ENCODE data around the gene MAP2K3. TPM values are rescaled to one million over a fixed set of nuclear protein-coding genes. Genes with fewer than 3 reads are reported as not detected.
A peak's percentile ranks its signal among the peaks of the same experiment; 100 is the strongest.

The MAP2K3 gene
- total RNA-seq, 1 donor from 2014 or later, result 20.9 TPM

- DNase-seq (ENCODE audit: low spot score), result peak; percentile 71
Measured at GRCh38 chr17:21282231-21282630, 2.3 kb upstream of the MAP2K3 start.

DNA sequence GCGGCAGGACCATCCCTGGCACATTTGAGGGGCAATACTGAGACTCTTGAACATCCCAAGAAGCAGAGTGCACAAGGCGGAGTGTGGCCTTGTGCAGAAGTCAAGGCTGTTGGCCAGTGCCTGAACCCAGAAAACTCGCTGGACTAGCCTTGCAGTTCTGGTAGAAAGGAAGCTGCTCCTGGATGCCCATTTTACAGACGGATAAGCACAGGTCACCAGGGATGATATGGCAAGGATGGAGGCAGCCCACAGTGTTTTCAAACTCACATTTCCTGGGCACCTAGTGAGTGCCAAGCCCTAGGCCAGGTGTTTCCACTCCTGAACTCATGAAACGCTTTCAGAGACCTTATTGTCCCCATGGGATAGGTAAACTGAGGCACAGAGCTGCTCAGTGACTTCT, 1.7 kb upstream of the MAP2K3 start:
- DNase-seq (ENCODE audit: low spot score), result no peak

- no peak for DNase-seq (ENCODE audit: low spot score)
Measured at GRCh38 chr17:21283482-21284318, 811 bp upstream of the MAP2K3 start.

DNA sequence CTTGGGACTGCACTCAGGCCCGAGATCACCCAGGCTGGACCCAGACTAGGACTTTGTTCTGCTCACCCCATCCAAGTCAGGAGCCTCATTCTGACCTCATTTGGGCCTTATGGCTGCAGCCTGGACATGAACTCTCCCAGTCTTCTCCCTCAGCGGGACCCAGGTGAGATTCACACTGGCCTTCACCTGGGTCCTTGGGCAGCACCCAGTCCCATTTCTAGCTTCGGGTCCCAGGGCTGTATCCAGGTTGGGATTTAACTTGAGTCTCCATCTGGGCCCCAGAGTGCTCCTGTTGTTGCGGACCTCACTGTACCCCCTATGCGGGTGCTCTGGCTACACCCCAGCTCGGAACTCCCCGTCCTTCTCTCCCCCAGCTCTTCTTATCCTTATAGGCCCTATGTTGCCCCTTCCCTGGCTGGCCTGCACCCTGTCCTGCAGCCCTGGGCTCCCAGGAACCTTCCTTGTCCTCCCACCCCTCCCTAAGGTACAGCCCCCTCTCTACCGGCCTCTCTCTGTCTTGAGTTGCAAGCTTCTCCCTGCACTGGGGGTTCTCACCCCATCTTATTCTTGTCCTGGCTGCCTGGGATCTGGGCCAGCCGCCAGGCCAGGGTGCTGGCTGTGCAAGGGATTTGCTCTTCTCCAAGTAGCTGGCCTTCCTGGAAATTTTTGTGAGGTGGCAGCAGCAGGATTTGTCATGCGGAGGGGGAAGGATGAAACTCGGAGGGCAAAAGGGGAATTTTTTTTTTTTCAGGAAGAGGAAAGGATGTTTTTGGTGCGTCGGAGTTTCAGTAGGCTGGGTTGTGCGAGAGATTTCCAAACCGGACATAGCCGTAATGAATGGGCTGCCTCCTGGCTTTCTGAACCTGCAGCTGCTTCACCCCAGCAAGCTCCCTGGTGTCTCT, 904 bp downstream of the MAP2K3 start:
- peak; percentile 68 for DNase-seq (ENCODE audit: low spot score)

GRCh38 chr17:21286066-21286770, 1.7 kb downstream of the MAP2K3 start:
- DNase-seq (ENCODE audit: low spot score), result peak; percentile 96

GRCh38 chr17:21286909-21287702, 2.6 kb downstream of the MAP2K3 start:
- no peak for DNase-seq (ENCODE audit: low spot score)

DNA sequence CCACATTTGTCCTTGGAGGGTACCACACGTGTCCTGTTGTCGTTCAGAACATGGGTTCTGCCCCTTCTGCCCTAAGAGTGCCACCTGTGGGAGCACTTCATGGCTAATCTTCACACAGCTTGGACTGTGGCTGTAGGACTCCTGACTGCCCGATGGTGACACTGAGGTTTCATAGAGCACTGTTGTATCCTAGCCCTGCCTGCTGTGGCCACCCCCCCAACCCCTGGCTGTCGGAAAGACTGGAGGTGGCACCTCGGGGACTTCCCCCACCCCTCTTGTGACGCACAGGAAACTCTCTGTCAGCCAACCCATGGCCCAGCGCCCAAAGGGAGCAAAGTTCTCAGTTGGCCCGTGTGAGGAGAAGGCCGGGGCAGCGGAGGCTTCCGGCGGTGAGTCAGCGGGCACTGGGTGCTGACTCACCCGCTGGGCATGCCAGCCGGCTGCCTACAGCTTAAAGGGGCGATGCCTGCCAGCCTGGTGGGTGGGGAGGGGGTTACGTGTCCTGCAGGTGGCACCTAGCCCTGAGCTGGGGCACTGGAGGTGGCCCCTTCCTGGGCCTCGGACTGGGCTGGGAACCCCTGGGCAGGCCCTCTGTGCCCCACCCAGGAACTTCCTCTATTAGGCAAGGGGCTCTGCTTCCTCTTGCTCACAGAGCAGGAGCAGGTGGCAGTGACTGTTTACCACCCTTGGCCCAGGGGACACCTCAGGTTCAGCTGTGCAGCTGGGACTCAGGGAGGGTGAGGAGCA, 3.4 kb downstream of the MAP2K3 start:
- peak; percentile 86 for DNase-seq (ENCODE audit: low spot score)

GRCh38 chr17:21288571-21289017, 4.1 kb downstream of the MAP2K3 start:
- no peak for DNase-seq (ENCODE audit: low spot score)

DNA sequence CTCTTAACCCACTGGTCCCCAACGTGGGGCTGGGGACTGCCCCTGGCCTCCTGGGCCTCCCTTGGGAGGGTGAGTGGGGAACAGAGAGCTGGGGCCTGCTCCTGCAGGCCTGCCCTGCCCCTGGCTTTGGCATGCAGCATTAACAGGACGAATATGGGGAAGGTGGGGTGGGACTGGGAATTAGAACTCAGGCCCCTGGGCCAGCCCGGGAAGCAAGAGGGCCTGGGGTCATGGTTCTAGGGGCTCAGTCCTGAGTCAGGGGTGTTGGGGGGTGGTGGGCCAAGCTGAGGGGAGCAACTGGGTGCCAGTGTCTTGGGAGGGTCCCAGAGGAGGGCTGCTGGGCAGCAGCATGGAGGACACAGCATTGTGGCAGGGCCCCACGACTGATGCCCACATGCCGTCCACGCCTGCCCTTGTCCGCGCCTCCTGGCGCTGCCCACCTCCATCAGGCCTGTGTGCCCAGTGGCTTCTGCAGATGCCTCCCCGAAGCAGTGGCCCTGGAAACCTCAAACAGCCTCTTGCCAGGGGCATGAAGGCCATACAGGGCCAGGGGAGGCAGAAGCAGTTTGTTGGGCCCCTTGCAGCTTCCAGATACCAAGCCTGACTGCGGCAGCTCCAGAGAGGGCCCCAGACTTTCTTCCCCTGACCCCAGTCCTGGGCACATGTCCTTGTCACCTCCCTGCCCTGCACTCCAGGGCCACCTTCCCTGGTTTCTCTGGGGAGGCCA, 4.8 kb downstream of the MAP2K3 start:
- no peak for DNase-seq (ENCODE audit: low spot score)

DNA sequence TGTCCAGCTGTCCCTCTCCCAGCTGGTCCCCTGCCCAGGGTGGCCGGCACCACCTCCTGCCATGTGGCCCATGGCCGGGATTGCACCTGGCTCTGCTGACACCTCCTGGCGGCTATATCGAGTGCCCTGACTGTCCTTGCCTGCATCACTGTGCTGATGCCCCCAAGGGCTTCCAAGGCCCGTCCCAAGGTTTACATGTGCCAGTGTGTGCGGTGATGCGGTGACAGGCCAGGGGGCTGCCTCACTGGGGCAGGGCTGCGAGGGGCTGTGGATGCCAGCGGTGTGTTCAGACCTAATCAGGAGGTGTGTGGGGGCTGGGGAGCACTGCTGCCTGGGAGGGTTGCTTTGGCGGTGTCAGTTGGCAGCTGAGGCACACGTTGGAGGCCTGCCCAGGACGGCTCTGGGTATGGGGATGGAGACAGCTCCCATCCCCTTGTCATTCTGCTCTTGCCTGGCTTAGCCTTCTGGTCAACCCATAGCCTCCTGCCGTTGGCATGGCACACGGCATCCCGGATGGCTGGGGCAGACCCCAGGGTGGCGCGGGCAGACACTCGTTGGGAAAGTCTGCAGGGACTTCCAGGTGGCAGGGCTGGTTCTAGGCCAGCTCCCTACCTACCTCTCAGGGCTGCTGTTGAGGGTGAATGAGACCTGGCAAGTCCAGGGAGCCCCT, 5.5 kb downstream of the MAP2K3 start:
- DNase-seq (ENCODE audit: low spot score), result no peak

GRCh38 chr17:21291357-21291756, 6.8 kb downstream of the MAP2K3 start:
- DNase-seq (ENCODE audit: low spot score), result no peak

DNA sequence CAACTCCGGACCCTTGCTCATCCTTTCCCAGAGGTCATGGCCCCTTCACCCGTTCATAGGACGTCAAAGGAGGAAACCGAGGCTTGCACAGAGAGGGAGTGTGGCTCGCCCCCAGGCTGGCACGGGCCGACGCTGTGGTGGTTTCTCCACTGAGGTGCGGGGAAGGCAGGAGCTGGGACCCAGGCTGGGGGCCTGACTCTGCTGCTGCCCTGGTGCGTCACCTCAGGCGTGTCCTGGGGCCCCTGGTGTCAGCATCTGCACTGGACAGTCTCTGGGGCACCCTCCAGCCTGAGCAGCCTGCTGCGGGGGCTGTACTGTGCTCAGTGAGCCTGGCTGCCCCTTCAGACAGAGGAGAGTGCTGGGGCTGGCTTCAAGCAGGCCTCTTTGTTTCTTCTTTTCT, 7.4 kb downstream of the MAP2K3 start:
- DNase-seq (ENCODE audit: low spot score), result no peak

GRCh38 chr17:21292867-21293830, 8.6 kb downstream of the MAP2K3 start:
- no peak for DNase-seq (ENCODE audit: low spot score)

DNA sequence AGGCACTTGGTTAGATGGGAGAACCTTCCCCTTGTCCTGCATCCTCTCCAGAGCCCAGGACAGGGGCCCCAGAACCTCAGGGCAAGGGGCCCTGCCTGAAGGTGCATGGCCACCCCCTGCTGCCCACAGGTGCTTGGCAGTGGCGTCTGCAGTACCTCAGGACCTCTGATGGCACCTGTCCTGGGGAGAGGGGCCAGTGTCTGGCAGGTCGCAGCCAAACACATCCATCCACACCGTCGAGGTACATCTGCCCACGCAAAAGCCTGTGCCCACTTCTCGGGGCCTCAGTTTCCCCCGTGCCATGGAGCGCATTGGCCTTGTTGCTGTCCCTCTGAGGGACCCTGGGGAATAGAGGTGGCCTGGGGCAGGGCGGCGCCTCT, 9.3 kb downstream of the MAP2K3 start:
- no peak for DNase-seq (ENCODE audit: low spot score)

DNA sequence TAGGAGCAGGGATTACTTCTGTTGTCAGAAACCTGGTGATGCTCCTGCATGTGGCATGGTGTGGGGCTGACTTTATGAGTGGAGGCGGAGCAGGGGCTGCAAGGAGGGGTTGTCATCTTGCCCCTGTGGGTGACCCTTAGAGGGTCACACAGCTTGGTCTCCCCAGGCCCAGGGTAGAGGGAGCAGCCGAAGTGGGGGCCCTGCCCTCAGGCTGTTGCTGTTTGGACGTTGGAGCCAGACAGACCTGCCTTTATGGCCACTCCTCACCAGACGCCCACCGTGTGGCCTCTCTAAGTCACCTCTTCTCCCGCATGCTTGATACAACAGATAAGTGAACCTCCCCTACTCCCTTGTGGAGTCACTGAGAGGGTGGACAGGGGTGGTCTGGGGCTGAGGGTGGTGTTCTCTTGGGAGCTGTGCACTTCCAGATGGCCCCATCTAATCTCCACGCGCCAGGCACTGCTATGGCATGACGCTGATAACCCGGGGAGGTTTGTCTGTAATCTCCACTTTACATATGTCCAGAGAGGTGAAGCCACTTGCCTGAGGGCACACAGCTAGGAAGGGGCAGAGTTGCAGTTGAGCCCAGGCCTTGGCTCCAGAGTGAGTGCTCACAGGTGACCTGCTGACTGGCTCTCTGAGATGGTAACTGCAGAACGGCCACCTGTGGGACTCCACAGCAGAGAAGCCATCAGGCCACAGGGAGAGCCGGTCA, 10.0 kb downstream of the MAP2K3 start:
- no peak for DNase-seq (ENCODE audit: low spot score)

GRCh38 chr17:21295036-21295952, 10.8 kb downstream of the MAP2K3 start:
- DNase-seq (ENCODE audit: low spot score), result no peak
